ENCODE data around the gene GRM5.

GRM5 gene

GRCh38 chr11:88619071-88619425, 446.7 kb downstream of the GRM5 start:
- no peak for DNase-seq (ENCODE audit: low spot score)

- no peak for DNase-seq (ENCODE audit: low spot score)
Observed at GRCh38 chr11:88618327-88619070, 447.3 kb downstream of the GRM5 start.

GRCh38 chr11:88617226-88617625, 448.6 kb downstream of the GRM5 start:
- no peak for DNase-seq (ENCODE audit: low spot score)

GRCh38 chr11:88604260-88604659, 461.5 kb downstream of the GRM5 start:
- DNase-seq (ENCODE audit: low spot score) = no peak

- DNase-seq (ENCODE audit: low spot score) = no peak
Observed at GRCh38 chr11:88603091-88603867, 462.5 kb downstream of the GRM5 start.

GRCh38 chr11:88597387-88597786, 468.4 kb downstream of the GRM5 start:
- no peak for DNase-seq (ENCODE audit: low spot score)

GRCh38 chr11:88596786-88597185, 469.0 kb downstream of the GRM5 start:
- DNase-seq (ENCODE audit: low spot score) = no peak

GRCh38 chr11:88594274-88594950, 471.4 kb downstream of the GRM5 start:
- no peak for DNase-seq (ENCODE audit: low spot score)

GRCh38 chr11:88590361-88590760, 475.4 kb downstream of the GRM5 start:
- no peak for DNase-seq (ENCODE audit: low spot score)

- no peak for DNase-seq (ENCODE audit: low spot score)
Observed at GRCh38 chr11:88583251-88583650, 482.5 kb downstream of the GRM5 start.

- DNase-seq (ENCODE audit: low spot score) = no peak
Observed at GRCh38 chr11:88579466-88579865, 486.3 kb downstream of the GRM5 start.

GRCh38 chr11:88576741-88577140, 489.0 kb downstream of the GRM5 start:
- DNase-seq (ENCODE audit: low spot score) = no peak

- DNase-seq (ENCODE audit: low spot score) = no peak
Observed at GRCh38 chr11:88575916-88576315, 489.9 kb downstream of the GRM5 start.

- no peak for DNase-seq (ENCODE audit: low spot score)
Observed at GRCh38 chr11:88569342-88569741, 496.4 kb downstream of the GRM5 start.

GRCh38 chr11:88555829-88556202, 510.0 kb downstream of the GRM5 start:
- no peak for DNase-seq (ENCODE audit: low spot score)

- no peak for DNase-seq (ENCODE audit: low spot score)
Observed at GRCh38 chr11:88555018-88555828, 510.6 kb downstream of the GRM5 start.

- DNase-seq (ENCODE audit: low spot score) = no peak
Observed at GRCh38 chr11:88553204-88553603, 512.6 kb downstream of the GRM5 start.

- peak; percentile 26 for DNase-seq (ENCODE audit: low spot score)
Observed at GRCh38 chr11:88552379-88553062, 513.3 kb downstream of the GRM5 start.

- no peak for DNase-seq (ENCODE audit: low spot score)
Observed at GRCh38 chr11:88544656-88545280, 521.0 kb downstream of the GRM5 start.

GRCh38 chr11:88543902-88544655, 521.7 kb downstream of the GRM5 start:
- DNase-seq (ENCODE audit: low spot score) = peak; percentile 38
